ENCODE data around the gene TRIM40.

DNA sequence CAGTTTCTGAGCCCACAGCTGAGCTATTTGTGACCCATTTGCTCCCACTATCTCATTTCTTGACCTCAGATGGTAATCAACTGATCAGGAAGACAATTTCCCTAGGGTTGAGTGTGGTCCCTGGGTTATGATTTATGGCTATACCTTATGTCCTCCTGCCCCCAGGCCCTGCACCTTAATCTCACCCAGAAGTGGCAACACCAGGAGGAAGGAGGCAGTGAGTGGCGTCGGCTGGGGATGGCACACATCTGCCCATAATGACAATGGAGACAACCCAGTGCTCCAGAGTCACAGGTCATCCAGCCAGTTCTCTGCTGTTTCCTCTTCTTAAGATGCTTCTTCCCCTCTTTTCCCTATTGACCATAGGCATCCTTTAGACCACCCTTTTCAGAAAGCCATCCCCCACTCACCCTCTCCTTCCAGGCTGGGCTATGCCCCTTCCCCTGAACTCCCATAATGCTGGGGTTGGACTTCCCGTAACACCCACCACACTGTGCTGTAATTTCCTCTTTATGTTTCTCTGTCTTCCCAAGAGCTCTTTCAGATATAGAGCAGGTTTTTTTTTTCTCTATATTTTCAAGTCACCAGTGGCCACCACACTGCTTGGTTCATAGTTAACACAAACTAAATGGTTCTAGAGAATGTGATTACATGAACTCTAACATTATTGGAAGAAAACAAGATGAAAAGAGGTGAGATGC is 17.1 kb downstream of the TRIM40 start:
- TF ChIP-seq, protein P1, sequence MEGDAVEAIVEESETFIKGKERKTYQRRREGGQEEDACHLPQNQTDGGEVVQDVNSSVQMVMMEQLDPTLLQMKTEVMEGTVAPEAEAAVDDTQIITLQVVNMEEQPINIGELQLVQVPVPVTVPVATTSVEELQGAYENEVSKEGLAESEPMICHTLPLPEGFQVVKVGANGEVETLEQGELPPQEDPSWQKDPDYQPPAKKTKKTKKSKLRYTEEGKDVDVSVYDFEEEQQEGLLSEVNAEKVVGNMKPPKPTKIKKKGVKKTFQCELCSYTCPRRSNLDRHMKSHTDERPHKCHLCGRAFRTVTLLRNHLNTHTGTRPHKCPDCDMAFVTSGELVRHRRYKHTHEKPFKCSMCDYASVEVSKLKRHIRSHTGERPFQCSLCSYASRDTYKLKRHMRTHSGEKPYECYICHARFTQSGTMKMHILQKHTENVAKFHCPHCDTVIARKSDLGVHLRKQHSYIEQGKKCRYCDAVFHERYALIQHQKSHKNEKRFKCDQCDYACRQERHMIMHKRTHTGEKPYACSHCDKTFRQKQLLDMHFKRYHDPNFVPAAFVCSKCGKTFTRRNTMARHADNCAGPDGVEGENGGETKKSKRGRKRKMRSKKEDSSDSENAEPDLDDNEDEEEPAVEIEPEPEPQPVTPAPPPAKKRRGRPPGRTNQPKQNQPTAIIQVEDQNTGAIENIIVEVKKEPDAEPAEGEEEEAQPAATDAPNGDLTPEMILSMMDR (IDR thresholded peaks at IDR 0.05) = no peak
- no peak for TF ChIP-seq POLR2A (IDR thresholded peaks at IDR 0.05)

Measured in lower leg skin (tissue), 3 donors.